Measurements from ENCODE around the gene CORO2A.
"Not testable (repeated sequence)": the region's sequence is repeated elsewhere in the genome, so short reads cannot be mapped to it uniquely, and the experiment has no call there.

Gene CORO2A

GRCh38 chr9:98105006-98105405, 87.4 kb downstream of the CORO2A start:
- no peak for DNase-seq

- no peak for DNase-seq
Measured at GRCh38 chr9:98104445-98104881, 88.0 kb downstream of the CORO2A start.

GRCh38 chr9:98101868-98102273, 90.6 kb downstream of the CORO2A start:
- DNase-seq, result peak; percentile 93

GRCh38 chr9:98101416-98101815, 91.0 kb downstream of the CORO2A start:
- DNase-seq, result no peak

GRCh38 chr9:98100456-98100855, 92.0 kb downstream of the CORO2A start:
- no peak for DNase-seq

GRCh38 chr9:98099898-98100297, 92.5 kb downstream of the CORO2A start:
- no peak for DNase-seq

- no peak for DNase-seq
Measured at GRCh38 chr9:98099346-98099745, 93.1 kb downstream of the CORO2A start.

- DNase-seq, result peak; percentile 57
Measured at GRCh38 chr9:98097836-98098235, 94.6 kb downstream of the CORO2A start.

- no peak for DNase-seq
Measured at GRCh38 chr9:98096091-98096490, 96.3 kb downstream of the CORO2A start.

- DNase-seq, result no peak
Measured at GRCh38 chr9:98095401-98095800, 97.0 kb downstream of the CORO2A start.

- DNase-seq, result no peak
Measured at GRCh38 chr9:98094851-98095250, 97.6 kb downstream of the CORO2A start.

- DNase-seq, result no peak
Measured at GRCh38 chr9:98094316-98094715, 98.1 kb downstream of the CORO2A start.

- no peak for DNase-seq
Measured at GRCh38 chr9:98092613-98092931, 99.9 kb downstream of the CORO2A start.

- no peak for DNase-seq
Measured at GRCh38 chr9:98091735-98092612, 100.5 kb downstream of the CORO2A start.

GRCh38 chr9:98090674-98091073, 101.8 kb downstream of the CORO2A start:
- DNase-seq, result not testable (repeated sequence)

GRCh38 chr9:98087420-98088354, 104.8 kb downstream of the CORO2A start:
- no peak for DNase-seq

- DNase-seq, result no peak
Measured at GRCh38 chr9:98086461-98086860, 106.0 kb downstream of the CORO2A start.

GRCh38 chr9:98085944-98086343, 106.5 kb downstream of the CORO2A start:
- DNase-seq, result no peak

- DNase-seq, result no peak
Measured at GRCh38 chr9:98085058-98085457, 107.4 kb downstream of the CORO2A start.

- DNase-seq, result no peak
Measured at GRCh38 chr9:98084396-98084795, 108.0 kb downstream of the CORO2A start.

- DNase-seq, result no peak
Measured at GRCh38 chr9:98083566-98084183, 108.8 kb downstream of the CORO2A start.

- no peak for DNase-seq
Measured at GRCh38 chr9:98083061-98083501, 109.4 kb downstream of the CORO2A start.
